SK-N-SH (cell line): ENCODE data around the gene WDR83.

Source experiments
- CTCF ChIP-seq: fragments of 200-600 bp; sonication (generic); IDR thresholded peaks from 2 replicates; pipeline ENCODE4 v1.6.1; 2017; ENCODE audit warnings: antibody characterized with exemption, mild to moderate bottlenecking, moderate library complexity
- EP300 ChIP-seq, 2 experiments: IDR thresholded peaks; 2 replicates each; pipeline versions ENCODE4 v1.4.0 to v1.6.1; 2012; ENCODE audit warnings: borderline replicate concordance in 1 of 2, low read depth in 1 of 2, low read length in 1 of 2
- FOXJ3 ChIP-seq: sonication (generic); formaldehyde crosslinking; IDR thresholded peaks from 2 replicates; pipeline ENCODE4 v1.5.1; 2020; ENCODE audit warnings: mild to moderate bottlenecking, missing genetic modification reagents
- FOXM1 ChIP-seq: IDR thresholded peaks from 2 replicates; pipeline ENCODE4 v1.4.0; 2012; ENCODE audit warnings: low read depth, mild to moderate bottlenecking
- GABPA ChIP-seq: IDR thresholded peaks from 2 replicates; pipeline ENCODE4 v1.4.0; 2012; ENCODE audit warnings: low read depth, mild to moderate bottlenecking
- POLR2AphosphoS5 ChIP-seq: IDR thresholded peaks from 2 replicates; pipeline ENCODE4 v1.6.1; 2012; ENCODE audit warnings: low read depth, low read length
- REST ChIP-seq: IDR thresholded peaks from 2 replicates; pipeline ENCODE4 v1.6.1; 2012; ENCODE audit warnings: mild to moderate bottlenecking, low read depth, low read length, moderate library complexity
- RXRA ChIP-seq: IDR thresholded peaks from 2 replicates; pipeline ENCODE4 v1.4.0; 2012; ENCODE audit warnings: low read depth, mild to moderate bottlenecking, borderline replicate concordance
- SIN3A ChIP-seq: IDR thresholded peaks from 2 replicates; pipeline ENCODE4 v1.6.1; 2012; ENCODE audit warnings: low read depth, mild to moderate bottlenecking, low read length, moderate library complexity, borderline replicate concordance
- TCF12 ChIP-seq: IDR thresholded peaks from 2 replicates; pipeline ENCODE4 v1.4.0; 2012
- YY1 ChIP-seq: IDR thresholded peaks from 2 replicates; pipeline ENCODE4 v1.4.0; 2012; ENCODE audit warnings: low read depth, mild to moderate bottlenecking

- TF ChIP-seq TCF12 (no peak), CTCF (no peak), POLR2AphosphoS5 (no peak), EP300 (IDR thresholded peaks at IDR 0.05; ENCODE audit: borderline replicate concordance in 1 of 2, low read depth in 1 of 2, low read length in 1 of 2) (no peak), FOXM1 (no peak), RXRA (no peak), REST (no peak), FOXJ3 (CRISPR knock-in tag) (no peak), SIN3A (no peak), GABPA (no peak), YY1 (no peak)
Measured at GRCh38 chr19:12715102-12715501, 48.5 kb downstream of the WDR83 start.
